Subcutaneous abdominal adipose tissue (tissue), 5 donors: Measurements from ENCODE around the gene CANT1.

Source experiments
- H3K27ac ChIP-seq: one replicate; pipeline ENCODE4 v1.7.0; 2013; ENCODE audit warnings: low read depth, mild to moderate bottlenecking, inconsistent platforms, low read length, moderate library complexity
- H3K27me3 ChIP-seq, 5 donors: one replicate each; pipeline ENCODE4 v1.7.0; 2013; ENCODE audit warnings: low read length in 5 of 5, inconsistent platforms in 1 of 5; ENCODE audit not compliant: control insufficient read depth in 5 of 5, insufficient read depth in 4 of 5
- H3K36me3 ChIP-seq, 5 donors: one replicate each; pipeline ENCODE4 v1.7.0; 2013; ENCODE audit warnings: low read length in 5 of 5; ENCODE audit not compliant: control insufficient read depth in 5 of 5, insufficient read depth in 5 of 5
- H3K4me1 ChIP-seq, 5 donors: one replicate each; pipeline ENCODE4 v1.7.0; 2013; ENCODE audit warnings: low read length in 5 of 5, mild to moderate bottlenecking in 3 of 5, moderate library complexity in 1 of 5; ENCODE audit not compliant: control insufficient read depth in 5 of 5, insufficient read depth in 5 of 5
- H3K4me3 ChIP-seq, 5 donors: one replicate each; pipeline ENCODE4 v1.7.0; 2013; ENCODE audit warnings: low read length in 5 of 5, low read depth in 1 of 5
- H3K9ac ChIP-seq, 5 donors: one replicate each; pipeline ENCODE4 v1.7.0; 2013; ENCODE audit warnings: low read length in 5 of 5, mild to moderate bottlenecking in 4 of 5, moderate library complexity in 3 of 5
- H3K9me3 ChIP-seq, 5 donors: one replicate each; pipeline ENCODE4 v1.7.0; 2013; ENCODE audit warnings: low read length in 5 of 5; ENCODE audit not compliant: control insufficient read depth in 5 of 5
- donor health status: healthy.
- donor health status: healthy.
- donor health status: healthy.
- donor health status: healthy.
- donor health status: healthy.

Gene CANT1

DNA sequence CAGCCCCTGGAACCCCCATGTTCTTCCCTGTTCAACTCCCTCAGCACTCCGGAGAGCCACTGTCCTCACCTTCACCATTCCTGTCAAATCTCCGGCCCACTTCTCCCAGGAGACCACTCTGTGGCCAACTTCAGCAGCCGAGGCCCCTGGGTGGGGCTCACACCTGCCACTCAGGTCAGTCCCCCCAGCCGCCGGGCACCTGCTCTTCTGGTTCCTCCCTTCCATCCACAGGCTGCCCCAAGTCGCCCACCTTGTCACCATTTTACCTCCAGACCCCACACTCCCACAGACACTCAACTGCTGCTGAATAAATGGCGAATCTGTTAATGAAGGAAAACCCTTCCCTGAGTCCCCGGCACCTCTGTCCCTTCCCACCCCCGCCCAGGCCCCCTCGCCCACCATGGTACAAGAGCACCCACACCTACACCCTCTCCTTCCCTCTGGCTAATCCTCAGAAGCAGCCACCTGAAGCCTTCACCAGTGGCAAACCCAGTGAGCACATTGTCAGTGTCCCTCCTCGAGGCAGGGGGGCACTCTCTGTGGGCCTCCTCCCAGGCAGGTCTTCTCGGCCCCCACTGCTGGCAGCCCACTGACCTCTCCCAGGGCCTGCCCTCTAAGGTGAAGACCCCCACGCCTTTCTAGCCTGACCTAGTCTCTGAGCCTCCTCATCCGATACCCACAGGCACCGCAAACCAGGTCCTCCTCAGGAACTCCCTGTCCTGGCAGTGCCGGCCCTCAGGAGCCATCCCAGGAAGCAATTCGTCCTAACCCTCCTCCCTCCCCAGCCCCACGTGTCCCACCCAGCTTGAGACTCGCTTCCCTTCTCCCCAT, 8.2 kb downstream of the CANT1 start:
- no peak overlapping the region for H3K27ac ChIP-seq
- no peaks in the 10 kb centered on the region for H3K27me3 ChIP-seq
- no peaks in the 10 kb centered on the region for H3K9me3 ChIP-seq
- H3K4me1 ChIP-seq, result peaks cover 3 to 39% (median 21%) of the 10 kb centered on the region in 5 donors
- peaks cover 0 to 50% (median 28%) of the 10 kb centered on the region in 5 donors for H3K36me3 ChIP-seq
- H3K9ac ChIP-seq, result no peak overlapping the region
- no peak overlapping the region for H3K4me3 ChIP-seq

DNA sequence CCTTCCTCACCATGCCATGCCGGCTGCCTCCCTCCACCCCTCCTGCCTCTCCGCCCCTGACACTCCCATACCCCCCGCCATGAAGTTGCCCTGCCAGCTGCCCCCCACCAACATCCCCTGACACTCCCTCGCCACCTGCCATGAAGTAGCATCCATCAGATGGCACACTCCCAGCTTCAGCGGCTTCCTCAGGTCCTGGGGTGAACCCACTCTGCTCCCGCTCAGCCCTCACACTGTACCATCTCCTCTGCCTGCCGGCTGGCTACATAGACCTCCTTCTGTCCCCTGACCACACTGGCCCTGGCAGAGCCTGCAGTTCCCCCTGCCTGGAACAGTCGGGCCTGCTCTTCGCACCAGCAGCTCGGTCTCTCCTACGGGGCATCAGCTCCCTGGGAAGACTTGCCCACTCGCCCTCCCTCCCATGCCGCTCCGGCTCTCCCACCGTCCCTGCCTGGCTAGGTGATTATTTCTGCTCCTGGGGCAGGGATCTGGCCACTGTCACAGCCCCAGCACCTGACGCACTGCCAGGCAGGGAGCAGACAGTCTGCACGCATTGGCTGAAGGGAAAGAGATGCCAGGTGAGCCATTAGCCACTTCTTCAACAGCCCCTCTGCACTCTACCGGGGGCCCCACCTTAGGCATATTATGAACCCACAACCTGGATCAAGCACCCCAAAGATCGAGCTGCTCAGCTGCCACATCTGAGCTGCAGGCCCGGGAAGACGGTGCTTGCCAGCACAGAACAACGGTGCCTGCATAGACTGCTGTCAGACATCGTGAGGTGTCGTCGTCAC, 9.0 kb downstream of the CANT1 start:
- H3K9me3 ChIP-seq, result no peaks in the 10 kb centered on the region
- no peak overlapping the region for H3K27ac ChIP-seq
- no peak overlapping the region for H3K4me3 ChIP-seq
- no peaks in the 10 kb centered on the region for H3K27me3 ChIP-seq
- H3K9ac ChIP-seq, result no peak overlapping the region
- peaks cover 0 to 38% (median 16%) of the 10 kb centered on the region in 5 donors for H3K4me1 ChIP-seq
- H3K36me3 ChIP-seq, result peaks cover 0 to 58% (median 36%) of the 10 kb centered on the region in 5 donors

DNA sequence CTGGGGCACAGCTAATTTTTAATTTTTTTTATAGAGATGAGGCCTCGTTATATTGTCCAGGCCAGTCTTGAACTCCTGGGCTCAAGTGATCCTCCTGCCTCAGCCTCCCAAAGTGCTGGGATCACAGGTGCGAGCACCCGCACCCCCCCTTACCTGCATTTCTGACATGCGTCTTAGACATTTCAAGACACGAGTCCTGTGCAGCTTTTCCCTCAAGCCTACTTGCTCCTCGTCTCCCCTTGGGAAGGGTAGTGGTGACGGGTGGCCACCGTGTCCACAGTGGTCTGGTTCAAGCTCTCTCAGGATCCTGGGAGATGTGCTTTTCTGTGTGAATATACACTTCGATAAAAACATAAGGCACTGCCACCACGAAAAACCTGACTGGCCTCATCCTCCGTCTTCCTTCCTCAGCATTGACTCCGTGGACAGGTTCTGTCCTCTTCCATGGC, 9.6 kb downstream of the CANT1 start:
- Histone ChIP-seq H3K27ac (no peak overlapping the region), H3K4me3 (no peak overlapping the region), H3K4me1 (peaks cover 0 to 33% (median 10%) of the 10 kb centered on the region in 5 donors), H3K9me3 (no peaks in the 10 kb centered on the region), H3K9ac (no peak overlapping the region), H3K27me3 (no peaks in the 10 kb centered on the region), H3K36me3 (peaks cover 0 to 64% (median 38%) of the 10 kb centered on the region in 5 donors)

DNA sequence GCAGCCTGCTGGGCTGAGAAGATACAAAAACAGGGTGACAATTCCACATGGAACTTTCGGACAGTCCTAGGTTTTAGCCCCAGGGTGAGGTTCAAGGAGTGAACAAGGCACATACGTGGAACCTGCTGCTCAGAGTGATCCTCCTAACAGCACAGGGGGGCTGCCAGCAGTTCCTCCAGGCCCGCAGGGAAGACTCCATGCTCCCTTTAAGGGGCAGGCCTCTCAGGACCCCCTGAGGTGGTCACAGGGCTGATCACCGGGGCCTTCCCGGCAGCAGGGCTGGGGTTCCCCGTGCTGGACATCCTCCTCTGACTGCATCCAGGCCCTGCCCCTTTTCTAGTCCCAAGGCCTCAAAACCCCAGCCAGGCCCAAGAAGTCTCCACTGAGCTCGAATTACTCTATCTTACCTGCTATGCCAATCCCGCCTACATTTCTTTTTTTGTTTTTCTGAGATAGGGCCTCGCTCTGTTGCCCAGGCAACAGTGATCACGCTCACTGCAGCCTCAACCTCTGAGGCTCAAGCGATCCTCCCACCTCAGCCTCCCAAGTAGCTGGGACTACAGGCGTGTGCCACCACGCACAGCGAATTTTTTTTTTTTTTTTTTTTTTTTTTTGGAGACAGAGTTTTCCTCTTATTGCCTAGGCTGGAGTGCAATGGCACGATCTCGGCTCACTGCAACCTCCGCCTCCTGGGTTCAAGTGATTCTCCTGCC, 10.4 kb downstream of the CANT1 start:
- Histone ChIP-seq H3K27ac (no peak overlapping the region), H3K36me3 (peaks cover 0 to 72% (median 46%) of the 10 kb centered on the region in 5 donors), H3K27me3 (no peaks in the 10 kb centered on the region), H3K4me1 (peaks cover 0 to 33% (median 10%) of the 10 kb centered on the region in 5 donors), H3K4me3 (no peak overlapping the region), H3K9me3 (no peaks in the 10 kb centered on the region), H3K9ac (no peak overlapping the region)

DNA sequence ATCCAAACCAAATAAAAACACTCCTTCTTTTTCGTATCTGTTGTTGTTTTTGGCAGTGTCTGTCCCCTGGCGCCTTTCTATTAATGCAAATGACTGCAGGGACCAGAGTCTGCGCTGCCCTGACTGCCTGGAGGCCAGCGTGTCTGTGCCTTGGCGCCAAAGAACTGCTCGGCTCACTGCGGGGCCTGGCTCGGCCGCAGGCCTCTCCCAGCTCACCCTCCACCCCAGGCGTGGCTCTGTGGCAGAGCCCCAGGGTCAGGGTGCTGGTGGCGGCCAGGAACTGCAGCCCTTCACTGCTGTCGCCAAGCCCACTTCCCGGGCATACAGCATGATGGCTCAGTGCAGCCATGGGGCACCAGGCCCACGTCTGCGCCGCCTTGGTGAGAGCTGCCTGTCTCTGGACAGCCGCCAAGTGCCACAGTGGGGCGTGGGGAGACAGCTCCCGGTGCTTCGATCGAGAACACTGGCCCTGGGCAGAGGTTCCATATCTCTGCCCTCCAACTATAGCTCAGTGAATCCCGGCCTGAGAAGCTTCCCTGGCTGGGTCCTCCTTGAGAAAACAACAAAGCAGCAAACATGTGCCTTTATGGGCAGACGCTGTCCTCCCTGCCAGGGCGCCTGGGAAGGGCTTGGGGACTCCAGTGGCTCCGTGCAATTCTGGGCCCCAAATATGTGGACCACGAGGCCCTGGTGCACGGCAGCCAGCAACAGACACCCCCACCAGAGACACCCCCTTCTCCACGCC, 11.1 kb downstream of the CANT1 start:
- peaks cover 0 to 30% (median 10%) of the 10 kb centered on the region in 5 donors for H3K4me1 ChIP-seq
- H3K27me3 ChIP-seq, result no peaks in the 10 kb centered on the region
- no peaks in the 10 kb centered on the region for H3K9me3 ChIP-seq
- H3K36me3 ChIP-seq, result peaks cover 0 to 77% (median 53%) of the 10 kb centered on the region in 5 donors
- H3K4me3 ChIP-seq, result no peak overlapping the region
- H3K9ac ChIP-seq, result no peak overlapping the region
- no peak overlapping the region for H3K27ac ChIP-seq

DNA sequence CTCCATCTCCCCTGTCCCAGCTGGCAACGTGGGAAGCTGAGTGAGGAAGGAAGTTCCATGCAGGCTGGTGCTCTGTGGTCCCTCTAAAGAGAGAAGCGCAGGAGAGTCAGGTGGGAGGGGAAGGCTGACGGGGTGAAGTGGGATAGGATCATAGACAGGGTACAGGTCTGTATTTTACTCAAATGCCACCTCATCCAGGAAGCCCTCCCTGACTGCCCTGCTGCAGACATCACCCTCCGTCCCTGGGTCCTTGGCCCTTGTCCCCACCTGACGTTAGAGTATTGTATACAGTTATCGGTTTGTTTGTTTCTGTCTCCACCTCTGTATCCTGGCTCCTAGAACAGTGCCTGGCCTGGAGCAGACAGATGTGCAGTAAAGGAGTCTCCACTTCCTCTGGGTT, 11.7 kb downstream of the CANT1 start:
- H3K27ac ChIP-seq, result no peak overlapping the region
- H3K9ac ChIP-seq, result no peak overlapping the region

DNA sequence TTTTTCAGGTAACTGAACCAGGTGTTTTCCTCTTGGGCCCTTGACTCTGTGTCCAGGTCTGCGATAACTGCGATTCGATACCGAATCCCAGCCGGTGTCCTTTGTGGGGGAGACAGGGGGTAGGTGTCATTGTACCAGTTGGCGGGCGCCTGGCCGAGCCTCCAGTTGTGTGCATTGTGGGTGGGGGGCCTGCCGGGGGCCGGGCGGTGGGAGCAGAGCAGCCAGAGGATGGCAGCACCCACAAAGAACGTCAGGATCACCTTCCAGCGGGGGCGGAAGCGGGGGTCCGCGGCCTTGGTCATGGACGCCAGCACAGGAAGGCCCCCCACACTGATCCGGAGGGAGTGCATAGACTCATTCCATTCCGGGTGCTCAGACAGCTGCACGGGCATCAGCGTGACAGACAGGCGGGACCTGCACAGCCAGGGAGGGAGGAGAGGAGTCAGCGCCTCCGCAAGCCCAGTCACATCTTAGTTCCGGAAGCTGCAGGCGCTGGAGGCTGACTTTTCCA, 12.3 kb downstream of the CANT1 start:
- Histone ChIP-seq H3K9ac (no peak overlapping the region), H3K27ac (no peak overlapping the region), H3K4me3 (no peak overlapping the region), H3K27me3 (no peaks in the 10 kb centered on the region), H3K4me1 (peaks cover 0 to 18% (median 8%) of the 10 kb centered on the region in 5 donors), H3K36me3 (peaks cover 0 to 81% (median 56%) of the 10 kb centered on the region in 5 donors), H3K9me3 (no peaks in the 10 kb centered on the region)

More for the DNA sequence above, 11.7 kb downstream of the CANT1 start:
- H3K4me1 ChIP-seq, result peaks cover 0 to 24% (median 10%) of the 10 kb centered on the region in 5 donors
- no peaks in the 10 kb centered on the region for H3K27me3 ChIP-seq
- no peak overlapping the region for H3K4me3 ChIP-seq
- H3K9me3 ChIP-seq, result no peaks in the 10 kb centered on the region
- peaks cover 0 to 80% (median 55%) of the 10 kb centered on the region in 5 donors for H3K36me3 ChIP-seq

DNA sequence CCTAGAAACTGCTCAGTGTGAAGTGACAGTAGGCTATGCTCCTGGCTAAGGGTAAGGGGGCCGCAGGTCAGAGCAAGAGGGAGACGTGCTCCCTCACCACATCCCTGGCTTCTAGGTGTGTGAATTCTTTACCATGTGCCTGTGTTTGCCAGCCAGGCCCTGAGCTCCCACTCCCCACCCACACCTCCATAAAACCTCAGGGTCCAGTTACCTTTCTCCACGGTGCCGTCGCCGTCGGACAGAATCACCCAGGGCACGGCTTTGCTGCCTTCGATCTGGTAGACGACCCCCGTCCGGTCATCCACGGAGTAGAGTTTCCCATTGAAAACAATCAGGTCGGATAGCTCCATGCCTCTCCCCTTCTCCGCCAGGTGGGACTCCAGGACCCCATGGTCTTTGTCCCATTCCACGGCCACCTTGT, 12.8 kb downstream of the CANT1 start:
- H3K4me3 ChIP-seq, result no peak overlapping the region
- no peak overlapping the region for H3K27ac ChIP-seq
- no peak overlapping the region for H3K9ac ChIP-seq
- no peaks in the 10 kb centered on the region for H3K27me3 ChIP-seq
- H3K9me3 ChIP-seq, result no peaks in the 10 kb centered on the region
- peaks cover 0 to 84% (median 57%) of the 10 kb centered on the region in 5 donors for H3K36me3 ChIP-seq
- peaks cover 0 to 17% (median 8%) of the 10 kb centered on the region in 5 donors for H3K4me1 ChIP-seq
